Mesenchymal stem cell (in vitro differentiated cells and primary cell): ENCODE measurements around the gene GRID2.

Source experiments
- DNase-seq: peaks from one replicate; pipeline ENCODE4 v3.0.0-alpha.2; 2013
- H2AFZ ChIP-seq: one replicate; pipeline ENCODE4 v1.6.1; 2013; ENCODE audit warnings: low read depth, mild to moderate bottlenecking, control low read depth, inconsistent platforms, low read length, moderate library complexity
- H2AK5ac ChIP-seq: 2 replicates; pipeline ENCODE4 v1.6.1; 2013; ENCODE audit warnings: low read length, moderate library complexity, mild to moderate bottlenecking, inconsistent platforms; ENCODE audit not compliant: severe bottlenecking
- H2BK120ac ChIP-seq: one replicate; pipeline ENCODE4 v1.6.1; 2013; ENCODE audit warnings: low read depth, mild to moderate bottlenecking, inconsistent platforms, low read length, moderate library complexity
- H2BK12ac ChIP-seq, 2 experiments: one replicate each; pipeline ENCODE4 v1.6.1; 2013; ENCODE audit warnings: inconsistent platforms in 2 of 2, low read length in 2 of 2, mild to moderate bottlenecking in 2 of 2, moderate library complexity in 2 of 2, control low read depth in 1 of 2
- H2BK15ac ChIP-seq: one replicate; pipeline ENCODE4 v1.6.1; 2013; ENCODE audit warnings: mild to moderate bottlenecking, low read depth, inconsistent platforms; ENCODE audit not compliant: poor library complexity, severe bottlenecking
- H2BK5ac ChIP-seq: 2 replicates; pipeline ENCODE4 v1.6.1; 2013; ENCODE audit warnings: low read depth, mild to moderate bottlenecking, low read length, control low read depth, inconsistent platforms; ENCODE audit not compliant: poor library complexity, severe bottlenecking
- H3K14ac ChIP-seq, 2 experiments: one replicate each; pipeline ENCODE4 v1.6.1; 2013; ENCODE audit warnings: inconsistent platforms in 2 of 2, low read length in 2 of 2, control low read depth in 1 of 2, mild to moderate bottlenecking in 1 of 2, moderate library complexity in 1 of 2
- H3K18ac ChIP-seq, 2 experiments: one replicate each; pipeline ENCODE4 v1.6.1; 2013; ENCODE audit warnings: inconsistent platforms in 2 of 2, low read length in 2 of 2, control low read depth in 1 of 2, low read depth in 1 of 2, mild to moderate bottlenecking in 1 of 2
- H3K23ac ChIP-seq, 2 experiments: one replicate each; pipeline ENCODE4 v1.6.1; 2013; ENCODE audit warnings: inconsistent platforms in 2 of 2, low read length in 2 of 2, mild to moderate bottlenecking in 2 of 2, moderate library complexity in 2 of 2, control low read depth in 1 of 2
- H3K27ac ChIP-seq: 2 replicates; pipeline ENCODE4 v1.5.1; 2013; ENCODE audit warnings: mild to moderate bottlenecking, moderate library complexity, low read length, control low read depth, inconsistent platforms; ENCODE audit not compliant: poor library complexity, severe bottlenecking
- H3K27me3 ChIP-seq, 2 experiments: 2 replicates each; pipeline versions ENCODE4 v1.6.1 to v1.7.0; 2013; ENCODE audit warnings: low read length in 2 of 2, mild to moderate bottlenecking in 2 of 2, moderate library complexity in 2 of 2, control low read depth in 1 of 2, inconsistent platforms in 1 of 2; ENCODE audit not compliant: control insufficient read depth in 1 of 2, insufficient read depth in 1 of 2
- H3K36me3 ChIP-seq, 2 experiments: 2 replicates each; pipeline versions ENCODE4 v1.6.1 to v1.7.0; 2013; ENCODE audit warnings: low read length in 2 of 2, control low read depth in 1 of 2, inconsistent platforms in 1 of 2, low read depth in 1 of 2, mild to moderate bottlenecking in 1 of 2; ENCODE audit not compliant: insufficient read depth in 2 of 2, control insufficient read depth in 1 of 2
- H3K4ac ChIP-seq, 2 experiments: one replicate each; pipeline ENCODE4 v1.6.1; 2013; ENCODE audit warnings: inconsistent platforms in 2 of 2, low read length in 2 of 2, mild to moderate bottlenecking in 2 of 2, moderate library complexity in 2 of 2, control low read depth in 1 of 2, low read depth in 1 of 2
- H3K4me1 ChIP-seq: 2 replicates; pipeline ENCODE4 v1.6.1; 2013; ENCODE audit warnings: low read depth, low read length, control low read depth; ENCODE audit not compliant: control insufficient read depth, insufficient read depth
- H3K4me2 ChIP-seq: 2 replicates; pipeline ENCODE4 v1.6.1; 2013; ENCODE audit warnings: low read length, mild to moderate bottlenecking, inconsistent platforms; ENCODE audit not compliant: poor library complexity, severe bottlenecking
- H3K4me3 ChIP-seq, 2 experiments: 2 replicates each; pipeline versions ENCODE4 v1.5.1 to v1.7.0; 2013; ENCODE audit warnings: low read length in 2 of 2, mild to moderate bottlenecking in 2 of 2, control low read depth in 1 of 2, low read depth in 1 of 2; ENCODE audit not compliant: insufficient read depth in 1 of 2
- H3K79me1 ChIP-seq: replicated peaks from 2 replicates; pipeline ENCODE4 v1.6.1; 2013; ENCODE audit warnings: mild to moderate bottlenecking, control low read depth, low read length, inconsistent platforms; ENCODE audit not compliant: poor library complexity, severe bottlenecking
- H3K9ac ChIP-seq: 2 replicates; pipeline ENCODE4 v1.7.0; 2013; ENCODE audit warnings: mild to moderate bottlenecking, low read length, moderate library complexity
- H3K9me3 ChIP-seq: 2 replicates; pipeline ENCODE4 v1.7.0; 2013; ENCODE audit warnings: mild to moderate bottlenecking, low read length; ENCODE audit not compliant: control insufficient read depth
- H4K8ac ChIP-seq: one replicate; pipeline ENCODE4 v1.6.1; 2013; ENCODE audit warnings: inconsistent platforms, mild to moderate bottlenecking, low read length, moderate library complexity
- H4K91ac ChIP-seq: one replicate; pipeline ENCODE4 v1.6.1; 2013; ENCODE audit warnings: mild to moderate bottlenecking, low read length, inconsistent platforms
- WGBS: methylation state at CpG from one replicate; pipeline ENCODE4 v1.1.7; 2013; ENCODE audit warnings: mixed read lengths; 5-methylcytosine and 5-hydroxymethylcytosine counted together

The GRID2 gene

GRCh38 chr4:93573285-93573684 is 1269.5 kb downstream of the GRID2 start:
- Histone ChIP-seq H2BK15ac (no peak overlapping the region), H3K4me1 (no peaks in the 10 kb centered on the region), H3K9me3 (no peaks in the 10 kb centered on the region), H2BK5ac (no peak overlapping the region), H3K9ac (no peak overlapping the region), H2BK120ac (no peak overlapping the region), H3K27ac (no peak overlapping the region), H3K18ac (no peak overlapping the region), H2AFZ (no peak overlapping the region), H4K8ac (no peak overlapping the region), H2AK5ac (no peak overlapping the region), H3K36me3 (no peaks in the 10 kb centered on the region), H3K79me1 (no peaks in the 10 kb centered on the region), H3K4me3 (no peak overlapping the region), H3K27me3 (no peaks in the 10 kb centered on the region), H3K14ac (no peak overlapping the region), H3K4me2 (no peak overlapping the region), H2BK12ac (no peak overlapping the region), H3K23ac (no peak overlapping the region), H3K4ac (no peak overlapping the region), H4K91ac (no peak overlapping the region)
- DNase-seq, result no peak

- no peaks in the 10 kb centered on the region for H3K27me3 ChIP-seq
- no peaks in the 10 kb centered on the region for H3K9me3 ChIP-seq
- H3K4me2 ChIP-seq, result no peak overlapping the region
- 58% methylated on average over 4 of the region's 4 CpGs for WGBS
- H3K23ac ChIP-seq, result no peak overlapping the region
- no peak overlapping the region for H2BK15ac ChIP-seq
- H2BK12ac ChIP-seq, result no peak overlapping the region
- no peaks in the 10 kb centered on the region for H3K36me3 ChIP-seq
- no peak overlapping the region for H2AK5ac ChIP-seq
- H4K8ac ChIP-seq, result no peak overlapping the region
- H3K27ac ChIP-seq, result no peak overlapping the region
- H3K79me1 ChIP-seq, result no peaks in the 10 kb centered on the region
- no peak overlapping the region for H3K14ac ChIP-seq
- H3K9ac ChIP-seq, result no peak overlapping the region
- DNase-seq, result no peak
- H2BK5ac ChIP-seq, result no peak overlapping the region
- no peak overlapping the region for H4K91ac ChIP-seq
- no peak overlapping the region for H2BK120ac ChIP-seq
- no peak overlapping the region for H3K18ac ChIP-seq
- no peak overlapping the region for H3K4me3 ChIP-seq
- no peaks in the 10 kb centered on the region for H3K4me1 ChIP-seq
- no peak overlapping the region for H3K4ac ChIP-seq
- H2AFZ ChIP-seq, result no peak overlapping the region
These were observed 1275.2 kb downstream of the GRID2 start for GRCh38 chr4:93578942-93579341.

GRCh38 chr4:93605163-93605562 is 1301.4 kb downstream of the GRID2 start:
- Histone ChIP-seq H4K91ac (no peak overlapping the region), H3K27ac (no peak overlapping the region), H3K4me2 (no peak overlapping the region), H3K18ac (no peak overlapping the region), H2BK5ac (no peak overlapping the region), H3K36me3 (no peaks in the 10 kb centered on the region), H3K27me3 (no peaks in the 10 kb centered on the region), H3K79me1 (no peaks in the 10 kb centered on the region), H2AFZ (no peak overlapping the region), H3K4me3 (no peak overlapping the region), H2BK120ac (no peak overlapping the region), H2AK5ac (no peak overlapping the region), H3K9me3 (peaks cover 6% of the 10 kb centered on the region), H4K8ac (no peak overlapping the region), H3K4ac (no peak overlapping the region), H3K4me1 (no peaks in the 10 kb centered on the region), H3K9ac (no peak overlapping the region), H3K14ac (no peak overlapping the region), H2BK15ac (no peak overlapping the region), H3K23ac (no peak overlapping the region), H2BK12ac (no peak overlapping the region)
- no peak for DNase-seq
- WGBS, result no CpG with 5 or more reads among the region's 1 CpG

- Histone ChIP-seq H3K4ac (no peak overlapping the region), H2BK5ac (no peak overlapping the region), H4K91ac (no peak overlapping the region), H2AFZ (no peak overlapping the region), H3K9me3 (no peaks in the 10 kb centered on the region), H2BK15ac (no peak overlapping the region), H2BK12ac (no peak overlapping the region), H3K9ac (no peak overlapping the region), H3K4me3 (no peak overlapping the region), H3K27ac (no peak overlapping the region), H3K4me1 (no peaks in the 10 kb centered on the region), H2AK5ac (no peak overlapping the region), H3K18ac (no peak overlapping the region), H3K79me1 (no peaks in the 10 kb centered on the region), H3K14ac (no peak overlapping the region), H3K23ac (no peak overlapping the region), H2BK120ac (no peak overlapping the region), H3K4me2 (no peak overlapping the region), H3K36me3 (no peaks in the 10 kb centered on the region), H3K27me3 (no peaks in the 10 kb centered on the region), H4K8ac (no peak overlapping the region)
- 85% methylated on average over 4 of the region's 4 CpGs for WGBS
- no peak for DNase-seq
These were observed 1313.8 kb downstream of the GRID2 start for GRCh38 chr4:93617606-93618005.
